IgD-negative memory B cell (primary cell): ENCODE measurements around the gene MPP2. TPM values are rescaled to one million over a fixed set of nuclear protein-coding genes. Genes with fewer than 3 reads are reported as not detected.
"Not testable (repeated sequence)": the region's sequence is repeated elsewhere in the genome, so short reads cannot be mapped to it uniquely, and the experiment has no call there.

Experiments used
- H3K27ac Mint-ChIP-seq, 3 donors: one replicate each; pipeline ENCODE4 v1.8.0; 2020 to 2022; ENCODE audit warnings: mild to moderate bottlenecking in 3 of 3, mixed read lengths in 3 of 3, moderate library complexity in 1 of 3
- H3K27me3 Mint-ChIP-seq: one replicate; pipeline ENCODE4 v1.8.0; 2021; ENCODE audit warnings: mixed read lengths
- H3K36me3 Mint-ChIP-seq: one replicate; pipeline ENCODE4 v1.8.0; 2020; ENCODE audit warnings: mild to moderate bottlenecking, mixed read lengths
- H3K4me1 Mint-ChIP-seq, 3 donors: one replicate each; pipeline ENCODE4 v1.8.0; 2020 to 2022; ENCODE audit warnings: mixed read lengths in 3 of 3, mild to moderate bottlenecking in 1 of 3
- H3K4me3 Mint-ChIP-seq, 4 donors: one replicate each; pipeline ENCODE4 v1.8.0; 2020 to 2022; ENCODE audit warnings: mild to moderate bottlenecking in 4 of 4, mixed read lengths in 4 of 4, moderate library complexity in 3 of 4
- H3K9me3 Mint-ChIP-seq, 3 donors: one replicate each; pipeline ENCODE4 v1.8.0; 2020 to 2021; ENCODE audit warnings: mixed read lengths in 3 of 3, mild to moderate bottlenecking in 1 of 3
- polyA plus RNA-seq: library from polyadenylated mRNA; unstranded; fragments of 300-500 nt; fragmentation: Illumina TruSeq; gene quantifications from one replicate; pipeline ENCODE4 v1.2.3, GENCODE V29; 2021

The MPP2 gene
- polyA plus RNA-seq, 1 donor from 2014 or later, result 0.18 TPM

DNA sequence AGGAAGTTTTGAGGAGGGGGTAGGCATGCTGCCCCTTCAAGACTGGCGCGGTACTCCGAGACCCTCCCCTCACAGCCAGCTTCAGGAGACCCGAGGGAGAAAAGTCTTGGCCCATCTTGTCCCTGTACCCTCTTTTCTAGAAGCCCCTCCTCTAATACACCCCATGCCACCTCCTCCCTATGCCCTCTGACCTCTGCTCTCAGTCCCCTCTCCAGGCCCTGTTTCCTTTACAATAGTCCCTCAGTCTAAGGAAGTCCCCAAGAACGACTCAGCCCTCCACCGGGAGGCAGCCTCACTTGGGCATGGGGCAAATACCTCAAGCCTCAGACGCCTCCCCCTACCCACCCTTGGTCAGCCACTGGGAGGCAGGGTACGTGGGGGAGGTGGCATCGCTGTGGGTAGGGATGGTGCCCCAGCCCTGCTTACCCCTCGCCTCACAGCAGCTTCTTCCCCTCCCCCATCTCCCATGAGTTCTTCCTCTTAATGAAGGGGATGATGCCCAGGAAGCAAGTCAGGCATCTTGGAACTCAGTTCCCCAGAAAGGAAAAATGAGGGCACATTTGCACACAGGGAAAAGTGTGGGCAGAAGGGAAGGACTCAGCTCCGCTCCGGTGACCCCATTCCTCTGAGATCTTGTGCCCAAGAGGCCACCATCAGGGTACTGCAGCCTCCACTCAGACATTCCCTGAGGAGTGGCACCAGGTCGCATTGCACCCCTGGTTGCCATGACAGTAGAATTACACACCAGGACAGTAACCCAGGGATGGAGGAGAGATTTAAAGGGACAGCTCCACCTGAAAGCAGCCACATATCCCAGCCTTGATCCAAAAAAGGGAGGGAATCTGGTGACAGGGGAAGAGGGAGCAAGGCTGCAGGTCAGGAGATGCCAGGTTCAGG, 6.2 kb downstream of the MPP2 start:
- Mint-ChIP-seq H3K9me3 (no peaks in the 10 kb centered on the region), H3K4me1 (peaks cover under 1 to 8% (median 4%) of the 10 kb centered on the region in 3 donors), H3K4me3 (peak overlapping the region in 3 of 4 donors; percentile 72 to 94 (median 91)), H3K36me3 (peaks cover 3% of the 10 kb centered on the region), H3K27ac (no peak overlapping the region), H3K27me3 (peaks cover 50% of the 10 kb centered on the region)

DNA sequence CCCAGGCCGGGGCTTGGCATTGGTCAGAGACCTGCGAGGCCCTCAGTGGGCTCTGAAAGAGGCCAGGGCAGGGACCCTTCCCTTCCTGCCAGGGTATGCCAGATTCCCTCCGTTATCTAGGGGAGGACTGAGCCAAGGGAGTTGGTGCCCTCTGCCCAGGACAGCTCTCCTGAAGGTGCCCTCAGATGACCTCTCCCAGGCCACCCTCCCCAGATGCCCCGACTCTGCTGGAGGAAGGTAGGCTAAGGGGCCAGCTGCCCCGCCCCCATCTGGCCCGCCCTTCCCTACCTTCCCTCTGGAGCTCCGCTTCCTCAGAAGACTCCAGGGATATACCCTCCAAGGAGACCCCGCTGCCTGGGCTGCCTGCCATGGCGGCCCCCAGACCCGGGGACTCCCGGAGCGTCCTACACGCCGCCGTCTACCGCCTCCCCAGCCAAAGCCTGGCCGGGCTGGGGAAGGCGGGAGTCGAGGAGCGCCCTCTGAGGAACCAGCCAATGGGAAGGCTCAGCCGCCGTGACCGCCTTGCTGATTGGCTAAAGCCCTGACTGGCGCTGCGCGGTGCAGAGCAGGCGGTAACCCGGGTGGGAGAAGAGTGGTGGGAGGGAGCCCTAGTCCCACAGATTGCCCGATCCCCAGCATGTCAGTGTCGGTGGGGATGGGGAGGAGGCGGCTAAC, 7.0 kb downstream of the MPP2 start:
- H3K36me3 Mint-ChIP-seq, result peaks cover 3% of the 10 kb centered on the region
- H3K9me3 Mint-ChIP-seq, result no peaks in the 10 kb centered on the region
- H3K27me3 Mint-ChIP-seq, result peaks cover 44% of the 10 kb centered on the region
- peaks cover 0 to 8% (median 4%) of the 10 kb centered on the region in 3 donors for H3K4me1 Mint-ChIP-seq
- peak overlapping the region in 1 of 3 donors; percentile 67 for H3K27ac Mint-ChIP-seq
- peak overlapping the region in 3 of 4 donors; percentile 72 to 94 (median 91) for H3K4me3 Mint-ChIP-seq

DNA sequence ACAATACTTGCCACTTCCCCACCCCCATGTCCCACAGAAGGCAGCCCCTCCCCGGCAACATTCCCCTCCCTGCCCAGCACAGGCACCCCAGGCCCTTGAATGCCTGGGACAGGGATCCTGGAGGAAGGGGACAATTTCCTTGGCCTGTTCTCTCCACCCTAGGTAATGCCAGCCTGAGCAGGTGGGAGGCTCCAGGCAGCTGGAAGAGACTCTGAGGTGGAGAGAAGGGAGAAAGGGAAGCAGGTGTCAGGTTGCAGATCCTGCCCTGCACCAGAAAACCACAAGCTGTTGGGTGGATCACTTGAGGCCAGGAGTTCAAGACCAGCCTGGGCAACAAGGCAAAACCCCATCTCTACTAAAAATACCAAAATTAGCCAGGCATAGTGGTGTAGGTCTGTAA, 8.9 kb downstream of the MPP2 start:
- peaks cover 0 to 8% (median 4%) of the 10 kb centered on the region in 3 donors for H3K4me1 Mint-ChIP-seq

DNA sequence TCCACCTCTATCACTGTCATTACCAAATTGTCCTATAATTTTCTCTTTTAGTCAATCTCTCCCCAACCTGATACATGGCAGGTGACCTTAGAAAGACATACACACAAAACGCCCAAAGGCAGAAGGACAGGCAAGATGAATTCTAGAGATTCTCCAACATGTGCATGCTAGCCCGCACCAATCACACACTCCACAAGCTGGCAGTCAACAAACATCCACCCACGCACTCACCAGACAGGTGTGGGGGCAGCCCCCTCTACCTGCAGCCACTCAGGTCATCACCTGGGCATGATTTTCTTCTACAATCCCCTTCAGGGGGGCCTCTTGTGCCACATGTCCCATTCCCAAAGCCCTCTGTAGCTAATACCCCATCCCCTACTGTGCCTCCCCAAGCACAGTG, 9.5 kb downstream of the MPP2 start:
- Mint-ChIP-seq H3K4me3 (no peak overlapping the region), H3K27ac (peak overlapping the region in 1 of 3 donors; percentile 35), H3K9me3 (no peaks in the 10 kb centered on the region), H3K27me3 (peaks cover 30% of the 10 kb centered on the region), H3K4me1 (peaks cover 0 to 8% (median 4%) of the 10 kb centered on the region in 3 donors), H3K36me3 (peaks cover 3% of the 10 kb centered on the region)

More for the DNA sequence above, 8.9 kb downstream of the MPP2 start:
- peaks cover 3% of the 10 kb centered on the region for H3K36me3 Mint-ChIP-seq
- peaks cover 30% of the 10 kb centered on the region for H3K27me3 Mint-ChIP-seq
- no peak overlapping the region for H3K4me3 Mint-ChIP-seq
- no peaks in the 10 kb centered on the region for H3K9me3 Mint-ChIP-seq
- H3K27ac Mint-ChIP-seq, result peak overlapping the region in 1 of 3 donors; percentile 31

DNA sequence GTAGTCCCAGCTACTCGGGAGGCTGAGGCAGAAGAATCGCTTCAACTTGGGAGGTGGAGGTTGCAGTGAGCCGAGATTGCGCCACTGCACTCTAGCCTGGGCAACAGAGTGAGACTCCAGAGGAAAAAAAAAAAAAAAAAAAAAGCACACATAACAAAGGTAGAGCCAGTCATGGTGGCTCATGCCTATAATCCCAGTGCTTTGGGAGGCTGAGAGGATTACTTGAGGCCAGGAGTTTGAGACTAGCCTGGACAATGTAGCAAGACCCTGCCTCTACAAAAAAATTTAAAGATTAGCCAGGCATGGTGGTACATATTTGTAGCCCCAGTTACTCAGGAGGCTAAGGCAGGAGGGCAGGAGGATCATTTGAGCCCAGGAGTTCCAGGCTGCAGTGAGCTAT, 12.8 kb downstream of the MPP2 start:
- not testable (repeated sequence) for H3K27ac Mint-ChIP-seq, H3K36me3 Mint-ChIP-seq, H3K4me1 Mint-ChIP-seq, H3K4me3 Mint-ChIP-seq, H3K9me3 Mint-ChIP-seq
- H3K27me3 Mint-ChIP-seq, result peaks cover 19% of the 10 kb centered on the region

DNA sequence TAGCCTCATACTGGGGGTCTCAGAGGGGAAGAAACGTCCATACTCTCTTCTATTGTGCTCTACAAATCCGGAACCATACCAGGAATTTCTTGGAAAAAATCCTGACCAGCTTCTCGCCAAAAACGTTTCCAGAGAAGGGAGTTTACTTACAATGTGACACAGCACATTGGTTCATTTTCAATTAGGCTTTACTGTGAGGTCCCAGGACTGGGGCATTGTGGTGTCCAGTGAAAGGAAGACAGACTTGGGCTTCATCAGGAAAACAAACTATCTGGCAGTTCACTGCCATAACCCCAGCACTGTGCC, 14.7 kb downstream of the MPP2 start:
- Mint-ChIP-seq H3K4me3 (no peak overlapping the region), H3K4me1 (no peaks in the 10 kb centered on the region), H3K27me3 (peaks cover 16% of the 10 kb centered on the region), H3K36me3 (peaks cover 3% of the 10 kb centered on the region), H3K27ac (no peak overlapping the region), H3K9me3 (no peaks in the 10 kb centered on the region)

DNA sequence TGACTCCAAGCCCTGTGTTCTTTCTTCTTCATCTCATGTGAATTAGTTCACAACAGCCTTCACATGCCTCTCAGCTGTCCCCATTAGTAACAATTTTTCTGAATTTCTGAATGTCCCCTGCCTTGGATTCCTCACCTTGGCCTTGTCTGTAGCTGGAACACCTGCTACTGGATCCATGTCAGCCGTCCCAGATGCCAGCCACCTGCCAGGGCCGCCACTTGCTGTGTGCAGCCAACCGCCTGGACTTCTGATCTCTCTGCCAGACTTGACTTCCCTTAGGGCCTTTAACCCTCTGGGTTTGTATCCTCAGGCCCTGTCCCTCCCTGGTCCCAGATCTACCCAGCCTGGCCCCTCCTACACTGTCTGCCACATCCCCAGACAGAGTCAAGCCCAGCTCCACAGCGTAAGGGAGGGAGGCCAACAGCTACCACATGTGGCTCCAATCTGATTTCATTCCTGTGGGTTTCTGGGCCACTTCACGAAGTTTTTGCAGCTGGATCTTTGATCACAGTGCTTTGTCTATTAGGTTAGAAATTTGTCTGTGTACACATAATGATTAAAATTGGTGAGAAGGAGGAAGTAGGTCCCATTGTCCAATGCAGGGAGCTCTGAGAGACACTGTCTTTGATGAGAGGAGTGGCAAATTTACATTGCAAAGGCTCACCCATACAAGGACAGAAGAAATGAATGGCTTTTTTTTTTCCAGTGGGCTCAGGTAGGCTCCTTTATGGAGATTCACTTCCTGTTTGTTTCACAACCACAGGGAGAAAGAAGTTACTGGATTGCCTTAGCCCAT, 15.3 kb downstream of the MPP2 start:
- Mint-ChIP-seq H3K4me1 (no peaks in the 10 kb centered on the region), H3K9me3 (no peaks in the 10 kb centered on the region), H3K27ac (no peak overlapping the region), H3K36me3 (peaks cover 3% of the 10 kb centered on the region), H3K4me3 (no peak overlapping the region), H3K27me3 (peaks cover 10% of the 10 kb centered on the region)

DNA sequence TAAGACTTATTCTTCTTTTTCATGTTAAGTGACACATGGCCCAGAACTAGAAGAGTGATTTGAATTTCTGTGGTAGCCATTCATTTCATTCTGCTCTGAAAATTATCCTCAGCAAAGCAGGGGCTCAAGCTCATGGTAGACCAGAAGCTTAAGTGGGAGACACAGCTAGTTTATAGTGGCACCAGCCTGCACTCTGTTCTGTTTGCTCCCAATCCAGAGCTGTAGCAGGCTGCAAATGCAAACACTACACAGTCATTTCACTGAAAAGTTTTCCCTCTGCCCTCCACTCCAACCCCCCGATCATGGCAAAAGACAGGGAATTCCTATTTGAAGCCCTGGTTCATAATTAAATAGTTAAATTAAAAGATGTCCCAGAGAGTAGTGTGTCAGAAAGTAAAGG, 17.1 kb downstream of the MPP2 start:
- no peak overlapping the region for H3K27ac Mint-ChIP-seq
- H3K9me3 Mint-ChIP-seq, result no peaks in the 10 kb centered on the region
- no peaks in the 10 kb centered on the region for H3K36me3 Mint-ChIP-seq
- H3K4me1 Mint-ChIP-seq, result no peaks in the 10 kb centered on the region
- H3K4me3 Mint-ChIP-seq, result no peak overlapping the region
- H3K27me3 Mint-ChIP-seq, result peaks cover 6% of the 10 kb centered on the region

DNA sequence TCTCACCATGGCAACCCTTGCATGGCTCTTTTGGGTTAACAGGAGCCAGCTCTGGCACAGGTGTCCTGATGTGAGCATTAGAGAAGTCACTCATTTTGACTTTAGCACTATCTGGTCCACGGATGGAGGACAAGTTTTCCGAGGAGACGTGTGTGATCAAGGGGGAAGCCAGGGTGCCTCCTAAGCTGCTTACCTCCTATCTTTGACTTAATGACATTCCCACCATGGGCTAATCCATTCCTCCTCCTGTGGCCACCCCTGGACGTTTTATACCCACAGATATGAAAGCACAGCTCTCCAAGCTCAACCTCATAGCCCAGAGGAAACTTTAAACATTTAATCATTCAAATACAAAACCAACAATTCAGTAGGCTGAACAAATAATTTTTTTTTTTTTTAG, 18.8 kb downstream of the MPP2 start:
- H3K9me3 Mint-ChIP-seq, result no peaks in the 10 kb centered on the region
- H3K36me3 Mint-ChIP-seq, result no peaks in the 10 kb centered on the region
- H3K27me3 Mint-ChIP-seq, result peaks cover 5% of the 10 kb centered on the region
- H3K4me3 Mint-ChIP-seq, result no peak overlapping the region
- no peak overlapping the region for H3K27ac Mint-ChIP-seq
- no peaks in the 10 kb centered on the region for H3K4me1 Mint-ChIP-seq

DNA sequence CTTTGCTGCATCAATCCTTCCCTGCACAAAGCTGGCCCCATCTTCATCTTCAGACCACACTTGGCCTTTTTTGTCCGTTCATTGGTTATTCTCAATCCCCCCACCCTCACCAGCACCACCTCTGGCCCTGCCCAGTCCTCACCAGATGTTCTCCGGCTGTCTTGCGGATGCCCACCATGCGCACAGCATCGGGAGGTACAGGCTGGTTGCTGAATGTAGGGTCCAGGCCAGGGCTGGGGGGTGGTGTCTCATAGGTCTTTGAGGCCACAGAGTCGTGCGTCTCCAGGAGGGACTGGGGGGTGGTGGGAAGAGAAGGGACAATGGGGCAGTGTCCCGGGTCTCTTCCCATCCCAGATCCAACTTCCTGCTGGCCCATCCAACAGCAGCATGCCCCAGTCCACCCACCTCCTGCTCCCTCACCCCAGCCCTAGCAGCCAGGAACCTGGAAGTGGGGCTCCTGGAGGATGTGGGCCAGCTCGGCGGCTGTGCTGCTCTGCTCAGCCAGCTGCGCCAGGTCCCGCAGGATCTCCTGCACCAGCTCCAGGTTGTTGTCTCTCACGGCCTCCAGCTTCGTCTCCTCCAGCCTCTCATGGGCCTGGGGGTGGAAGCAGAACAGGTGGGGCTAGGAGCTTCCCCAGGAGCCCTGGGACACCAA, 24.4 kb downstream of the MPP2 start:
- Mint-ChIP-seq H3K4me1 (no peaks in the 10 kb centered on the region), H3K4me3 (no peak overlapping the region), H3K27ac (peak overlapping the region in 1 of 3 donors; percentile 63), H3K27me3 (peaks cover 7% of the 10 kb centered on the region), H3K36me3 (no peaks in the 10 kb centered on the region), H3K9me3 (no peaks in the 10 kb centered on the region)

DNA sequence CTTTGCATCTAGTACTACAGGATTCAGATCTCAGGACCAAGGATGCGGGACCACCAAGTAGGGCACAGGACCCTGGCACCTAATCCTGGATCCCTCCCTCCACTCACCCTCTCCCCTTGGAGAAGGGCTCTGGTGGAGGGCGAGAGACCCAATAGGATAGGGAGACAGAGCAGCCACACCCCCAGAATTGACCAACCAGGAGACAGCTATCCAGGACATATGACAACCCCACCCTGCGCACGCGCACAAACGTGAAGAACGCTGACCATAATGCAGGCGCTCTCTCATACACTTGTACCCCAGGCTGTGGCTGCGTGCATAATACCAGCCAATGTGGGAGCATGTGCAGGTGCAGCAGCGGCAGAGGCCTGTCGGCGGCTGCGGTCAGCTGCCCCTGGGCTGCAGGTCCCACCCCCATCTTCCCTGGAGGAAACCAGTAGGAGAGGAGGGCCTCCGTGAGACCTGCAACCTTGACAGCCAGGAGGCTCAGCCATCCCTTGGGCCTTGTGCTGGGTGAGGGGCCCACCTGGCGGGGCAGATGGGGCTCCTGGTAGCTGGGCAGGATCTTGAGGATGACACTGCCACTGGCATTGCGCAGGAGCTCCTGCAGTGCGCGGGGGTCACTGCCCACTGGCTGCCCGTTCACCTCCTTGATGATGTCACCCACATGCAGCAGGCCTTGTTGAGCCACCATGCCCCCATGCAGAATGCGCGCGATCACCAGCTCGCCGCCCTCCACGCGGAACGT, 25.4 kb downstream of the MPP2 start:
- Mint-ChIP-seq H3K36me3 (no peaks in the 10 kb centered on the region), H3K4me3 (no peak overlapping the region), H3K27me3 (peaks cover 7% of the 10 kb centered on the region), H3K9me3 (no peaks in the 10 kb centered on the region), H3K27ac (no peak overlapping the region), H3K4me1 (no peaks in the 10 kb centered on the region)

DNA sequence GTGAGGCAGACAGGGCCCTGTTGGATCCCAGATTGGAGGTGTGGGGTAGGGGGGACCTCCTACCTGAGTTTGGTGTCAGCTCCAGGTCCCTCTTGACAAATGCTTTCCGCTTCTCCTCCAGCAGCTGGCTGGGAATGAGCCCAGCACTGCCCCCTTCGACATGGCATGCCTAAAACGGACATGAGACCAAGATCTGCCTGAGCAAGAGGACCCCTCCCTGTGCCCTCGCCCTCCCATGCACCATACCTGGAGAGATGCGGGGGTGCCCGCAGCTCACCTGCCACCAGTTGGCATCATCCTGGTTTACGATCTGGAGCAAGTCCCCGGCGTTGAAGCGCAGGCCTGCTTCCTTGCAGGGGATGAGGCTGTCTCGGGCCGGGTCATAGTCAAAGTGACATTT, 26.2 kb downstream of the MPP2 start:
- Mint-ChIP-seq H3K36me3 (no peaks in the 10 kb centered on the region), H3K9me3 (no peaks in the 10 kb centered on the region), H3K27me3 (peaks cover 7% of the 10 kb centered on the region), H3K4me3 (no peak overlapping the region), H3K27ac (no peak overlapping the region), H3K4me1 (no peaks in the 10 kb centered on the region)

DNA sequence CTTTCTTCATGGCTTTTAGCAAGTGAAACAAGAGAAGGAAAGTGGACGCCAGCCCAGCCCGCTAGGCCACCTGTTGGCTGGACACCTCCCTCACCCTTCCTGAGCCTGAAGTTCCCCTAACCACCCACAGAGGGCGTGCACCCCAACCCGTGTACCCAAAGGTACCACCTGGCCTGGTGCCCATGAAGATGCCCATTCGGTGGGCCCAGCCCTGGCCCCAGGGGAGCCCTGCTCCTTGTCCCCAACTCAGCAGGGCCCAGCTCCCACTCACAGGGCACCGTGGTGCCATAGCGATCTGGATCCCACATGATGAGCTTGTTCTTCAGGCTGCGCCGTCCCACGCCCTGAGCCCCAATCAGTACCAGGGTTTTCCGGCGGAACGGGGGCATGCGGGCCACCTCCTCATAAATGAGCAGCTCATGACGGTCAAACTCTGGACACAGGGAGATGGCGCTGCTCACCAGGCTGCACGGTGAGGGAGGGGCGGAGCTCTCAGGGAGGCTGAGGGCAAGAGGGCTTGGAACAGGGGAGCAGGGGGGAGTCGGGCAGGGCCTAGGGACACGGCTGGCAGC, 26.8 kb downstream of the MPP2 start:
- Mint-ChIP-seq H3K9me3 (no peaks in the 10 kb centered on the region), H3K27me3 (peaks cover 8% of the 10 kb centered on the region), H3K4me1 (no peaks in the 10 kb centered on the region), H3K27ac (no peak overlapping the region), H3K4me3 (no peak overlapping the region), H3K36me3 (no peaks in the 10 kb centered on the region)
